ENCODE measurements around the gene NLRX1.
"Not testable (repeated sequence)": the region's sequence is repeated elsewhere in the genome, so short reads cannot be mapped to it uniquely, and the experiment has no call there.

Gene NLRX1

GRCh38 chr11:119201236-119201635 is 32.7 kb downstream of the NLRX1 start:
- not testable (repeated sequence) for H3K27me3 Mint-ChIP-seq (ENCODE audit: low read depth); DNase-seq (ENCODE audit: low spot score); H3K27ac Mint-ChIP-seq; H3K36me3 Mint-ChIP-seq (ENCODE audit: low read depth); H3K9me3 Mint-ChIP-seq; H3K4me3 Mint-ChIP-seq
- H3K4me1 Mint-ChIP-seq (ENCODE audit: low read depth): peaks cover 13% of the 10 kb centered on the region

DNA sequence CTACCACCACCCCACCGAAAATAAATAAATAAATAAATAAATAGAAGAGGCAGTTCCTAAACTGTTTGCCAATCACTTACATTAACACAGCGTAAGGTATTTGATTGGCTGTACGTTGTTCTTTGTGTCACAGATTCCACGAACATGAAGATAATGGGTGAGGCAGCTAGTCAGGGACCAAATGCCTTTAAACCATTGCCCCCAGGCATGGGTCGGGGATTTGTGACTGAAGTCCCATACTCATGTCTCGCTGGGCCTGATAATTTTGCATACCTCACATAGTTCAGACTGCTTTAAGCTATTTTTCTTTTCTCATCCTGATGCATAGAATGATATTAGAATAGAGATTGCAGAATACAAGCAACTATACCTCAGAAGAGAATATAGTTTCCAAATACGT is 34.0 kb downstream of the NLRX1 start:
- H3K9me3 Mint-ChIP-seq: no peaks in the 10 kb centered on the region
- H3K4me3 Mint-ChIP-seq: no peak overlapping the region

GRCh38 chr11:119204066-119204465 is 35.5 kb downstream of the NLRX1 start:
- no peak overlapping the region for H3K4me3 Mint-ChIP-seq
- H3K27ac Mint-ChIP-seq: no peak overlapping the region
- no peaks in the 10 kb centered on the region for H3K27me3 Mint-ChIP-seq (ENCODE audit: low read depth)
- peaks cover 14% of the 10 kb centered on the region for H3K4me1 Mint-ChIP-seq (ENCODE audit: low read depth)
- DNase-seq (ENCODE audit: low spot score): no peak
- H3K36me3 Mint-ChIP-seq (ENCODE audit: low read depth): peaks cover 5% of the 10 kb centered on the region
- H3K9me3 Mint-ChIP-seq: no peaks in the 10 kb centered on the region

More for the DNA sequence above, 34.0 kb downstream of the NLRX1 start:
- Mint-ChIP-seq H3K27ac (no peak overlapping the region), H3K27me3 (ENCODE audit: low read depth) (no peaks in the 10 kb centered on the region), H3K4me1 (ENCODE audit: low read depth) (peaks cover 7% of the 10 kb centered on the region), H3K36me3 (ENCODE audit: low read depth) (peaks cover 3% of the 10 kb centered on the region)
- no peak for DNase-seq (ENCODE audit: low spot score)

DNA sequence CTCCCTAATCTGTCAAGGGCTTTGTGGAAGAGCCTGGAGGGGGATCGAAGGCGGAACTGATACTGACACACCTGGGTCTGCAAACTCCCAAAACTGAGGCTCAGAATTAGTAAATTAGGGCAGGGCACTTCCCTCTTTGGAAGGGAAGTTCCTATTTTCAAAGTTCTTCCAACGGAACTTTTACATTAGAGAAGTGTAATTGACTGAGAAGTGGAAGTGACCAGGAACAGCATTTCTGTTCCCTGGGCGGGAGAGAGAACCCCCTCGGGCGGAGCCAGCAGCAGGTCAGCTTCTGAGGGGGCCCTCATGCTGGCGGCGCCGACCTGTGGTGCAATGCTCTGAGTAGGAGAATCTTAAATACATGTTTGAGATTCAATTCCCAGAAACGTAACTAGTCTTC is 36.6 kb downstream of the NLRX1 start:
- Mint-ChIP-seq H3K4me3 (peak overlapping the region; percentile 55), H3K27me3 (ENCODE audit: low read depth) (no peaks in the 10 kb centered on the region), H3K9me3 (no peaks in the 10 kb centered on the region), H3K27ac (peak overlapping the region; percentile 68), H3K36me3 (ENCODE audit: low read depth) (peaks cover 5% of the 10 kb centered on the region), H3K4me1 (ENCODE audit: low read depth) (peaks cover 19% of the 10 kb centered on the region)
- DNase-seq (ENCODE audit: low spot score): no peak

GRCh38 chr11:119205574-119206510 is 37.3 kb downstream of the NLRX1 start, which contains the start of gene CBL:
CBL (plus strand) TSS chr11:119206339; CDS start chr11:119206418, 79 bp downstream.
- H3K27ac Mint-ChIP-seq: peak within 1 kb of the TSS; percentile 88
- H3K9me3 Mint-ChIP-seq: no peaks in the 10 kb centered on the region
- peak within 1 kb of the TSS; percentile 96 for H3K4me3 Mint-ChIP-seq
- DNase-seq (ENCODE audit: low spot score): peak; percentile 87
- peaks cover 19% of the 10 kb centered on the region for H3K4me1 Mint-ChIP-seq (ENCODE audit: low read depth)
- peaks cover 5% of the 10 kb centered on the region for H3K36me3 Mint-ChIP-seq (ENCODE audit: low read depth)
- no peaks in the 10 kb centered on the region for H3K27me3 Mint-ChIP-seq (ENCODE audit: low read depth)

DNA sequence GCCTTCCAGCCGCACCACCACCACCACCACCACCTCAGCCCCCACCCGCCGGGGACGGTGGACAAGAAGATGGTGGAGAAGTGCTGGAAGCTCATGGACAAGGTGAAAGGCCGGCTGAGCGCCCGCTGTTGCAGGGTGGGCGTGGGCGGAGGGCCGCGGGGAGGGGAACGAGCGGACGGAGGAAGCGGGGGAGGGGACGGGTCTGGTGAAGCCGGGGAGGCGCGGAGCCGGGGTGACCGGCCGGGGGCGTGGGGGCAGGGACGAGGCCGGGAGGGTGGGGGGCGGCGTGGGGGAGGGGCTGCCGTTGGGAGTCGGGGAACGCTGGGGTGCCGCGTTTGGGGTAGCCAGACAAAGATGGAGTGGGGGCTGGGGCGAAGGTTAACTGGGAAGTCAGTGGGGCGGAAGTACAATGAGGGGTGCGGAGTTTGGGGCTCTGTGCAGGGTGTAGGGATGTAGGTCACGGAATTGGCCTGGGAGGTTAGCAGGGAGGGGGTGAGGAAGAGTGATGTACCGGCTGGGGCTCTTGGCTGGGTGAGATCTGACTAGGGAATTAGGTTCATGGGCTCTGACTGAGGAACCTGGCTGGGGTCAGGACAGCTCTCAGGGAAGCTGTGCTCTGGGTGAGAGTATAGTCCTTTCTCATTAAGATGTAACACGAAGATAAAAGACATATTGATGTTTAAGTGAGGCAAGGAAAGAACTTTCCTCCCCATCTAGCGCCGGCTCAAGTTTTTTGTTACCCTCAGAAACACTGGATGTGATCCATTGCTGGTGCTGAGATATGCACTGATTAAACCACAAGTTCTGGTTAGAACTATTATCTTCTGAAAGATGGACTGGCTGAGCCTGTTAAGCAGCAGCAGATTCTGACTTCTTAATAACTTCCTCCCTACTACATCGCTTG is 38.2 kb downstream of the NLRX1 start:
- peak; percentile 64 for DNase-seq (ENCODE audit: low spot score)
- Mint-ChIP-seq H3K4me3 (peak overlapping the region; percentile 96), H3K27me3 (ENCODE audit: low read depth) (no peaks in the 10 kb centered on the region), H3K9me3 (no peaks in the 10 kb centered on the region), H3K36me3 (ENCODE audit: low read depth) (peaks cover 5% of the 10 kb centered on the region), H3K27ac (peak overlapping the region; percentile 88), H3K4me1 (ENCODE audit: low read depth) (peaks cover 19% of the 10 kb centered on the region)

GRCh38 chr11:119207415-119207960 is 39.0 kb downstream of the NLRX1 start:
- Mint-ChIP-seq H3K9me3 (no peaks in the 10 kb centered on the region), H3K4me3 (peak overlapping the region; percentile 96), H3K4me1 (ENCODE audit: low read depth) (peaks cover 19% of the 10 kb centered on the region), H3K27me3 (ENCODE audit: low read depth) (no peaks in the 10 kb centered on the region), H3K36me3 (ENCODE audit: low read depth) (peaks cover 5% of the 10 kb centered on the region), H3K27ac (peak overlapping the region; percentile 88)
- DNase-seq (ENCODE audit: low spot score): no peak

DNA sequence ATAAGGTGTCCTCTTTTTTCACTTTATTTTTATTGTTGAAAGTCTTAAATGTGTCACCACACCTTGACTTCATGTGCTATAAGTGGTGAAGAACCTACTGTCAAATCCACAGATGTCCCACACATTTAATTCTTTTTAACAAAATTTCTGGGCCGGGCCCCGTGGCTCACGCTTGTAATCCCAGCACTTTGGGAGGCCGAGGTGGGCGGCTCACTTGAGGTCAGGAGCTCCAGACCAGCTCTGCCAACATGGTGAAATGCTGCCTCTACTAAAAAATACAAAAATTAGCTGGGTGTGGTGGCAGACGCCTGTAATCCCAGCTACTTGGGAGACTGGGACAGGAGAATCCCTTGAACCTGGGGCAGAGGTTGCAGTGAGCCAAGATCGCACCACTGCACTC is 40.7 kb downstream of the NLRX1 start:
- Mint-ChIP-seq H3K9me3 (no peaks in the 10 kb centered on the region), H3K27me3 (ENCODE audit: low read depth) (no peaks in the 10 kb centered on the region), H3K36me3 (ENCODE audit: low read depth) (peaks cover 5% of the 10 kb centered on the region), H3K27ac (no peak overlapping the region), H3K4me1 (ENCODE audit: low read depth) (peaks cover 22% of the 10 kb centered on the region), H3K4me3 (peak overlapping the region; percentile 22)
- no peak for DNase-seq (ENCODE audit: low spot score)

- H3K9me3 Mint-ChIP-seq: no peaks in the 10 kb centered on the region
- peaks cover 8% of the 10 kb centered on the region for H3K36me3 Mint-ChIP-seq (ENCODE audit: low read depth)
- DNase-seq (ENCODE audit: low spot score): no peak
- H3K4me3 Mint-ChIP-seq: no peak overlapping the region
- H3K4me1 Mint-ChIP-seq (ENCODE audit: low read depth): peaks cover 20% of the 10 kb centered on the region
- H3K27me3 Mint-ChIP-seq (ENCODE audit: low read depth): no peaks in the 10 kb centered on the region
- no peak overlapping the region for H3K27ac Mint-ChIP-seq
These were observed 41.5 kb downstream of the NLRX1 start for GRCh38 chr11:119210050-119210449.

GRCh38 chr11:119218141-119218878 is 49.8 kb downstream of the NLRX1 start:
- Mint-ChIP-seq H3K27ac (no peak overlapping the region), H3K36me3 (ENCODE audit: low read depth) (peaks cover 7% of the 10 kb centered on the region), H3K9me3 (no peaks in the 10 kb centered on the region), H3K4me1 (ENCODE audit: low read depth) (peaks cover 23% of the 10 kb centered on the region), H3K27me3 (ENCODE audit: low read depth) (no peaks in the 10 kb centered on the region), H3K4me3 (no peak overlapping the region)
- peak; percentile 48 for DNase-seq (ENCODE audit: low spot score)

GRCh38 chr11:119222308-119222707 is 53.8 kb downstream of the NLRX1 start:
- Mint-ChIP-seq H3K4me3 (no peak overlapping the region), H3K9me3 (no peaks in the 10 kb centered on the region), H3K27ac (no peak overlapping the region), H3K27me3 (ENCODE audit: low read depth) (no peaks in the 10 kb centered on the region), H3K4me1 (ENCODE audit: low read depth) (peaks cover 35% of the 10 kb centered on the region), H3K36me3 (ENCODE audit: low read depth) (peaks cover 17% of the 10 kb centered on the region)
- no peak for DNase-seq (ENCODE audit: low spot score)

GRCh38 chr11:119222891-119223290 is 54.4 kb downstream of the NLRX1 start:
- Mint-ChIP-seq H3K36me3 (ENCODE audit: low read depth) (peaks cover 19% of the 10 kb centered on the region), H3K4me1 (ENCODE audit: low read depth) (peaks cover 35% of the 10 kb centered on the region), H3K4me3 (no peak overlapping the region), H3K9me3 (no peaks in the 10 kb centered on the region), H3K27me3 (ENCODE audit: low read depth) (no peaks in the 10 kb centered on the region), H3K27ac (no peak overlapping the region)
- DNase-seq (ENCODE audit: low spot score): no peak

DNA sequence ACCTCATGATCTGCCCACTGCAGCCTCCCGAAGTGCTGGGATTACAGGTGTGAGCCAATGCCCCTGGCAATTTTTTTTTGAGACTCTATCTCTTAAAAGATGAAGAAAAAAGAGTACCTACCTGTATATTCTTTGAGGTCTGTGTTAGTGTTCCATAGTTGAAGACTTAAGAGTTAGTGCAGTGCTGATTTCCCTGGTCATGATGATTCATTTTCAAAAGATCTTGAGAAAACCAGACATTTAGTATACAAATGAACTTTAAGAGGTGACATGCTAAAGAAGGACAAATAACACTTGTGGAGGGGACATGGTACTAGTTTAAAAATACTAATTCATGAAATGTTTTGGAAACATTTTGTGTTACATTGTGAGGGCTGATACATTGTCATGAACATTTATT is 55.3 kb downstream of the NLRX1 start:
- H3K27ac Mint-ChIP-seq: no peak overlapping the region
- DNase-seq (ENCODE audit: low spot score): no peak
- H3K9me3 Mint-ChIP-seq: no peaks in the 10 kb centered on the region
- peaks cover 18% of the 10 kb centered on the region for H3K36me3 Mint-ChIP-seq (ENCODE audit: low read depth)
- H3K4me1 Mint-ChIP-seq (ENCODE audit: low read depth): peaks cover 38% of the 10 kb centered on the region
- H3K4me3 Mint-ChIP-seq: no peak overlapping the region
- no peaks in the 10 kb centered on the region for H3K27me3 Mint-ChIP-seq (ENCODE audit: low read depth)

Measured in T-helper 2 cell treated with Interferon-gamma antibody and Interleukin-4, amounts not matched to agents 5 μg/mL and 100 μg/mL, for 36 hours (primary cell).